Measurements from ENCODE around the gene PMFBP1. TPM values are rescaled to one million over a fixed set of nuclear protein-coding genes. Genes with fewer than 3 reads are reported as not detected.

The PMFBP1 gene
- total and polyA plus RNA-seq, 3 experiments from 2014 or later = 0.09 to 0.15 (median 0.13) TPM

DNA sequence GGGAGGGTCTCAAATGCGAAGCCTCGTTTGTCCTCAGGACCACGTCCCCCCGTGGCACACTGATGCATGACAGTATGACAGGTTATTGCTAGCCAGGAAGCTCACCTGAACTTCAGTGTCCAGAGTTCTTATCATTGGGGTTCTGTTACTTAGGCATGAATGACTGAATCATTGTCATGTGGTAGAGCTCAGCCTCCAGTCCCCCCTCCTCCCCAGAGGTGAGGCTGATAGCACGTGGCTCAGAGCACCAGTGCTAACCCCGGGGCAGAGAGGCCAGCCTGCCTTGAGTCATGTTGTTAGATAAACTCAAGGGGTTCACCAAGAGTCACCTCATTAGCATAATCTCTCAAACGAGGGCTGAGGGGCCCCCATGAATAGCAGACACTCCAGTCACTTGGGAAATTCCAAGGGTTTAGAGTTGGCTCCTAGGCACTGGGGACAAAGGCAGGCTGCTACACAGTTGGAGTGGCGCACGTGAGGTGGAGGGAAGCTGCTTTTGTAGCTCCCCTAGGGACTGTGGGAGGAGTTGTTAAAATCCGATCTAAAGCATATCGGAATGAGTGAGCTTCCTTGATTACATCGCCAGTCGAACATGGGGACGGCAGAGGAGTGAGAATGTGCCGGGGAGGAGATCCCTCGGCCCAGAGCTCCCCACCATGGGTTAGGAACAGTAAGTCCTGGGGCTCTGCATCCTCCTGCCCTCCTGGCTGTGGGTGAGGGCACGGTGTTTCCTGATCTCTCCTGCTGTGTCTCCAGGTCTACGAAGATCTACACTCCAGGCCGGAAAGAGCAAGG lies 60.1 kb downstream of the PMFBP1 start:
- Histone ChIP-seq H3K27ac (ENCODE audit: low read depth, low read length) (no peak overlapping the region), H3K27me3 (ENCODE audit: insufficient read depth, low read length, poor library complexity, severe bottlenecking) (no peaks in the 10 kb centered on the region), H3K4me1 (ENCODE audit: insufficient read depth, low read length) (no peaks in the 10 kb centered on the region), H3K4me3 (ENCODE audit: low read length) (no peak overlapping the region), H3K36me3 (ENCODE audit: insufficient read depth, low read length) (peaks cover 45% of the 10 kb centered on the region), H3K9me3 (ENCODE audit: low read length) (no peaks in the 10 kb centered on the region)
- no peaks in the 10 kb centered on the region for H3K27me3 Mint-ChIP-seq
- H3K4me3 Mint-ChIP-seq = no peak overlapping the region
- no peaks in the 10 kb centered on the region for H3K4me1 Mint-ChIP-seq
- peaks cover 8 to 68% (median 27%) of the 10 kb centered on the region in 3 donors for H3K36me3 Mint-ChIP-seq
- DNase-seq = no peak
- peak overlapping the region in 1 of 8 donors; percentile 79 for H3K27ac Mint-ChIP-seq
- ChIA-PET POLR2A (no interaction called here), CTCF (no interaction called here)
- H3K9me3 Mint-ChIP-seq = no peaks in the 10 kb centered on the region

DNA sequence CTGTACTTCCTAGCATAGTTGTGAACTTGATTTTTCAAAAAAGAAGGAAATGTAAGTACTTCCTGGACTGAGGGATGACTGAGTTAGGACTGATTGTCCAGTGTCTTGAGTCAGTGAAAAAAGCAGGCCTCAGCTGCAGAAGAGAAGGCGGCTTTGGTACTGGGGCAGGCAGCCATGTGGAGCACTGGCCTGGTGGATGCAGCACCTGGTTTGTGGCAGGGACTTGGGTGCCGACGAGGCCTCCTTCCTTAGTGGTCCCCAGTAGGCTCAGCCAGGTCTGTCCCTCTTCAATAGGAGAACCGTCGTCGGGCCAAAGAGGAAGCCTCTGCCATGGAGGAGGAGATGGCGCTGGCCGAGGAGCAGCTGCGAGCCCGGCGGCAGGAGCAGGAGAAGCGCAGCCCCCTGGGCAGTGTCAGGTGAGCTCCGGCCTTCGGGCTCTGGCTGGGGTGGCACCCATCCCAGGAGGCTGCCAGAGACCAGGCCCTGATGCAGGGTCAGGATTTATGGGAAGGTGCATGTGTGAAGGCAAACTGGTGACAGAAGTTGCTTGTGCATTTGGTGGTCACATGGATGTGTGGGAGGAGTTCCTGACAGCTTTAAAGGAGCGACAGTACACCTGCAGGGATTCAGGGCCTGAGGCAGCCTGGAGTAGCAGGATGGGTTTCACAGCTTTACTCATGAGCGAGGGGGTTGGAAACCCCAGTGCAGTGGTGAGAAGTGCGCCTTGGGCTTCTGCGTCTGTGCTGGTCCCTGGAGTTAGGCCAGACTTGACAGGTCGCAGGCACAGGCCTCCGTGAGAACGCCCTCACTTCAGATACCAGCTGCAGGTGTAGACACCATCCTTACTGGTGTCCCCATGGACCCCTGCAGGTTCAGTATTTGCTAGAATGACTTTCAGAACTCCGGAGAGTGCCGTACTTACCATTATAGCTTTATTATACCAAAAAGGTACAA lies 61.0 kb downstream of the PMFBP1 start:
- no peaks in the 10 kb centered on the region for H3K27me3 Mint-ChIP-seq
- Histone ChIP-seq H3K36me3 (ENCODE audit: insufficient read depth, low read length) (peaks cover 54% of the 10 kb centered on the region), H3K4me1 (ENCODE audit: insufficient read depth, low read length) (no peaks in the 10 kb centered on the region), H3K27ac (ENCODE audit: low read depth, low read length) (no peak overlapping the region), H3K4me3 (ENCODE audit: low read length) (no peak overlapping the region), H3K9me3 (ENCODE audit: low read length) (no peaks in the 10 kb centered on the region), H3K27me3 (ENCODE audit: insufficient read depth, low read length, poor library complexity, severe bottlenecking) (no peaks in the 10 kb centered on the region)
- H3K4me3 Mint-ChIP-seq = no peak overlapping the region
- H3K27ac Mint-ChIP-seq = no peak overlapping the region
- ChIA-PET CTCF (no interaction called here), POLR2A (no interaction called here)
- H3K9me3 Mint-ChIP-seq = no peaks in the 10 kb centered on the region
- no peak for DNase-seq
- peaks cover 8 to 77% (median 29%) of the 10 kb centered on the region in 3 donors for H3K36me3 Mint-ChIP-seq
- H3K4me1 Mint-ChIP-seq = no peaks in the 10 kb centered on the region

DNA sequence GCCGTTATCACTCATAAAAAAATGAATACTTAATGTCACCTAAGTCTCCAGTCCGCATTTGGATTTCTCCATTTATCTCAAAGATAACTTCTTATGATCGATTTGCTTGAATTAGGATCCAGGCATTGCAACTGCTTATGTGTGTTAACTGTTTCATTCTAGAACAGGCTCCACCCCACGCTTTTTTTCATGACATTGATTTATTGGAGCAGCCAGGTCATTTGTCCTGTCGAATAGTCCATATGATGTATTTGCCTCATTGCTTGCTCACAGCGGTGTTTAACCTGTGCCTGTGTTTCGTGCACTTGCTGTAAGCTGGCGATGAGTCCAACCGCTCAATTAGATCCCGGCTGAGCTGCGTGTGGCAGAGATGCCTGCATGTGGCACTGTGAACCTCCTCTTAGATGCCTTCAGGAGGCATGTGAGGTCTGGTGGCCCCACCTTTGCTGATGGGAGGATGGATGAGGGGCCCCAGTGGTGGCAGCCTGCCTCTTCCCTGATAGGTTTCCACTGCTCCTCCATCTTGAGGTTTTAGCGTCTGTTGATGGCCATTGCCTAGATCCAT lies 61.9 kb downstream of the PMFBP1 start:
- no peaks in the 10 kb centered on the region for H3K27me3 ChIP-seq (ENCODE audit: insufficient read depth, low read length, poor library complexity, severe bottlenecking)
- H3K9me3 Mint-ChIP-seq = no peaks in the 10 kb centered on the region
- DNase-seq = no peak
- H3K4me3 Mint-ChIP-seq = no peak overlapping the region
- no peaks in the 10 kb centered on the region for H3K4me1 ChIP-seq (ENCODE audit: insufficient read depth, low read length)
- H3K27ac ChIP-seq (ENCODE audit: low read depth, low read length) = no peak overlapping the region
- POLR2A ChIA-PET = no interaction called here
- no peak overlapping the region for H3K4me3 ChIP-seq (ENCODE audit: low read length)
- peaks cover 14 to 86% (median 35%) of the 10 kb centered on the region in 3 donors for H3K36me3 Mint-ChIP-seq
- no peaks in the 10 kb centered on the region for H3K9me3 ChIP-seq (ENCODE audit: low read length)
- CTCF ChIA-PET = no interaction called here
- no peak overlapping the region for H3K27ac Mint-ChIP-seq
- H3K36me3 ChIP-seq (ENCODE audit: insufficient read depth, low read length) = peaks cover 63% of the 10 kb centered on the region
- no peaks in the 10 kb centered on the region for H3K4me1 Mint-ChIP-seq
- H3K27me3 Mint-ChIP-seq = no peaks in the 10 kb centered on the region

DNA sequence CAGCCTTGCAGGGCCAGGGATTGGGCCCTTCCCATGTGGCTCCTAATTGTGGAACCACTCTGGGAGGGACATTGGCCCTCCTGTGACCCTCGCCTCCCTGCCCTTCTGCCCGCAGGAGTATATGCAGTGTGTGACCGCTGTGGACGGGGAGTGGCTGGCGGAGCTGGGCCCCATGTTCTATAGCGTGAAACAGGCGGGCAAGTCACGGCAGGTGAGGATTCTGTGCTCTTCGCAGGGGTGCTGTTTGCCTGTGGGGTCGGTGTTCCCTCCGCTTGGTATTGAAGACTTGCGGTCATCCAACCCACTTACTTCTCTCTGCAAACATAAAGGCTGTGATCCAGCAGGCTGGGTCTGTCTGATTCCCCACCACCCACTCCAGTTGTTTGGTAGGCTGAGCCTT lies 62.7 kb downstream of the PMFBP1 start:
- ChIA-PET POLR2A (no interaction called here), CTCF (no interaction called here)
- Histone ChIP-seq H3K4me1 (ENCODE audit: insufficient read depth, low read length) (no peaks in the 10 kb centered on the region), H3K36me3 (ENCODE audit: insufficient read depth, low read length) (peaks cover 70% of the 10 kb centered on the region), H3K27me3 (ENCODE audit: insufficient read depth, low read length, poor library complexity, severe bottlenecking) (no peaks in the 10 kb centered on the region), H3K27ac (ENCODE audit: low read depth, low read length) (no peak overlapping the region), H3K9me3 (ENCODE audit: low read length) (no peaks in the 10 kb centered on the region), H3K4me3 (ENCODE audit: low read length) (no peak overlapping the region)
- Mint-ChIP-seq H3K9me3 (no peaks in the 10 kb centered on the region), H3K27ac (no peak overlapping the region), H3K36me3 (peaks cover 14 to 94% (median 36%) of the 10 kb centered on the region in 3 donors), H3K27me3 (no peaks in the 10 kb centered on the region), H3K4me1 (no peaks in the 10 kb centered on the region), H3K4me3 (no peak overlapping the region)
- no peak for DNase-seq

DNA sequence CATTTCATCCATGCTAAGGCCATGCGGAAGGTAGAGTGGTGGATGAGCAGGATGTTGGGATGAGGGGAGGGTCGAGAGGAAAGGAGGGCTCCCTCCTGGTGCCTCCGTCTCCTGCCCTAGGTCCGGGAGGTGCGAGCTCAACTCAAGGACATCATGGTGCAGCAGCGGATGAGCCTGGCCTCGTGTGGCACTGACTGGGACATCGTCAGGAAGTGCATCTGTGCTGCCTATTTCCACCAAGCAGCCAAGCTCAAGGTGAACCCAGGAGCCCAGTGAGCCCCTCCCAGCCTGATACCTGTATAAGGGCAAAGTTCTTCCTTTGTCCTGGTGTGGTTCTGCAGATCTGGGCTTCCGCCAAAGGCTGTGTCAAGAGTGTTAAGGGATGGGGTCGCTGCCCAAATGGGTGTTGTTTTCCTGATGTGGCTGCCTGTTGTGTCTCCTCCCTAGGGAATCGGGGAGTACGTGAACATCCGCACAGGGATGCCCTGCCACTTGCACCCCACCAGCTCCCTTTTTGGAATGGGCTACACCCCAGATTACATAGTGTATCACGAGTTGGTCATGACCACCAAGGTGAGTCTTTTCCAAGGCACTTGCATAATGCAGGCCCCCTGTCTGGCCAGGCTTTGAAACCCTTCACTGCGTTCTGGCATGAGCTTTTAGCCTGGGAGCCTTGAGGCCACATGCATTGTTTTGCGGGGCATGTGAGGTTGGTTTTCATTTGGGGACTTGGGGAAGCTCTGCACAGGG lies 63.4 kb downstream of the PMFBP1 start:
- Mint-ChIP-seq H3K27ac (no peak overlapping the region), H3K4me1 (no peaks in the 10 kb centered on the region), H3K36me3 (peaks cover 11 to 100% (median 37%) of the 10 kb centered on the region in 3 donors), H3K27me3 (no peaks in the 10 kb centered on the region), H3K4me3 (no peak overlapping the region), H3K9me3 (no peaks in the 10 kb centered on the region)
- POLR2A ChIA-PET = no interaction called here
- CTCF ChIA-PET = no interaction called here
- DNase-seq = no peak
- Histone ChIP-seq H3K4me1 (ENCODE audit: insufficient read depth, low read length) (no peaks in the 10 kb centered on the region), H3K9me3 (ENCODE audit: low read length) (no peaks in the 10 kb centered on the region), H3K27ac (ENCODE audit: low read depth, low read length) (no peak overlapping the region), H3K36me3 (ENCODE audit: insufficient read depth, low read length) (peaks cover 78% of the 10 kb centered on the region), H3K27me3 (ENCODE audit: insufficient read depth, low read length, poor library complexity, severe bottlenecking) (no peaks in the 10 kb centered on the region), H3K4me3 (ENCODE audit: low read length) (no peak overlapping the region)

DNA sequence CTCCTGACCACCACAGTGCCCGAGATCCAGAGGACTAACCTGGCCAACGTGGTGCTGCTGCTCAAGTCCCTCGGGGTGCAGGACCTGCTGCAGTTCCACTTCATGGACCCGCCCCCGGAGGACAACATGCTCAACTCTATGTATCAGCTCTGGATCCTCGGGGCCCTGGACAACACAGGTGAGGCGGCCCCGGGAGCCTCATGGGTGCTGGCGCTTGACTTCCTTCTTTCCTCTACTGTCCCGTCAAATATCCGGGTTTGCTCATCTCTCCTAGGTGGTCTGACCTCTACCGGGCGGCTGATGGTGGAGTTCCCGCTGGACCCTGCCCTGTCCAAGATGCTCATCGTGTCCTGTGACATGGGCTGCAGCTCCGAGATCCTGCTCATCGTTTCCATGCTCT lies 64.6 kb downstream of the PMFBP1 start:
- peak overlapping the region in 2 of 8 donors; percentile 23 to 77 for H3K27ac Mint-ChIP-seq
- no peaks in the 10 kb centered on the region for H3K9me3 ChIP-seq (ENCODE audit: low read length)
- no peaks in the 10 kb centered on the region for H3K4me1 ChIP-seq (ENCODE audit: insufficient read depth, low read length)
- H3K27ac ChIP-seq (ENCODE audit: low read depth, low read length) = no peak overlapping the region
- H3K9me3 Mint-ChIP-seq = no peaks in the 10 kb centered on the region
- H3K4me3 Mint-ChIP-seq = no peak overlapping the region
- H3K27me3 ChIP-seq (ENCODE audit: insufficient read depth, low read length, poor library complexity, severe bottlenecking) = no peaks in the 10 kb centered on the region
- H3K4me1 Mint-ChIP-seq = no peaks in the 10 kb centered on the region
- H3K4me3 ChIP-seq (ENCODE audit: low read length) = no peak overlapping the region
- H3K36me3 Mint-ChIP-seq = peaks cover 14 to 100% (median 39%) of the 10 kb centered on the region in 3 donors
- ChIA-PET POLR2A (no interaction called here), CTCF (no interaction called here)
- no peaks in the 10 kb centered on the region for H3K27me3 Mint-ChIP-seq
- DNase-seq = no peak
- H3K36me3 ChIP-seq (ENCODE audit: insufficient read depth, low read length) = peaks cover 89% of the 10 kb centered on the region

DNA sequence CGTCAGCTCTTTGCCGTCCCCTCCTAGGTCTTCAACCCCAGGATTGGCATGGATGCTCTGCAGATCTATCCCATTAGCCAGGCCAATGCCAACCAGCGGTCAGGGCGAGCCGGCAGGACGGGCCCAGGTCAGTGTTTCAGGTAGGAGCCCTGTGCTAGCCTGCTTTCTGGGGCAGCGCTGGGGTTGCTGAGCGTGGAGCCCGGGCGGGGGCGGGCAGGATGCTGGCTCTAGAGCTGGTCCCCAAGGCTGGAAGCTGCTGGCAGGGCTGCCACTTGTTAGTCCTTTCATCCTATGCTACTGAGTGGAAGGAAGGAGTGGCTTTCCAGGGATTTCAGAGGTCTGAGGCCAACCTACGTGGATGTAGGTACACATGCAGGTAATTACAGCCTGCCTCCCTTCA lies 66.0 kb downstream of the PMFBP1 start:
- POLR2A ChIA-PET = no interaction called here
- Histone ChIP-seq H3K4me1 (ENCODE audit: insufficient read depth, low read length) (no peaks in the 10 kb centered on the region), H3K27ac (ENCODE audit: low read depth, low read length) (no peak overlapping the region), H3K36me3 (ENCODE audit: insufficient read depth, low read length) (peaks cover 89% of the 10 kb centered on the region), H3K9me3 (ENCODE audit: low read length) (no peaks in the 10 kb centered on the region), H3K27me3 (ENCODE audit: insufficient read depth, low read length, poor library complexity, severe bottlenecking) (no peaks in the 10 kb centered on the region), H3K4me3 (ENCODE audit: low read length) (no peak overlapping the region)
- Mint-ChIP-seq H3K27me3 (no peaks in the 10 kb centered on the region), H3K9me3 (no peaks in the 10 kb centered on the region), H3K36me3 (peaks cover 14 to 100% (median 33%) of the 10 kb centered on the region in 3 donors), H3K4me3 (no peak overlapping the region), H3K4me1 (no peaks in the 10 kb centered on the region), H3K27ac (peak overlapping the region in 1 of 8 donors; percentile 64)
- CTCF ChIA-PET = no interaction called here
- DNase-seq = no peak

All from CD8-positive, alpha-beta memory T cell (primary cell).